SIG-M5 treated with dmso at 0.1 percent for 504 hours (cell line): Measurements from ENCODE around the gene C2orf76.

Source experiments
- DNase-seq: peaks from one replicate; lab custom pipeline; 2025; ENCODE audit not compliant: unreplicated experiment; lab: John Stamatoyannopoulos, UW

Gene C2orf76

DNA sequence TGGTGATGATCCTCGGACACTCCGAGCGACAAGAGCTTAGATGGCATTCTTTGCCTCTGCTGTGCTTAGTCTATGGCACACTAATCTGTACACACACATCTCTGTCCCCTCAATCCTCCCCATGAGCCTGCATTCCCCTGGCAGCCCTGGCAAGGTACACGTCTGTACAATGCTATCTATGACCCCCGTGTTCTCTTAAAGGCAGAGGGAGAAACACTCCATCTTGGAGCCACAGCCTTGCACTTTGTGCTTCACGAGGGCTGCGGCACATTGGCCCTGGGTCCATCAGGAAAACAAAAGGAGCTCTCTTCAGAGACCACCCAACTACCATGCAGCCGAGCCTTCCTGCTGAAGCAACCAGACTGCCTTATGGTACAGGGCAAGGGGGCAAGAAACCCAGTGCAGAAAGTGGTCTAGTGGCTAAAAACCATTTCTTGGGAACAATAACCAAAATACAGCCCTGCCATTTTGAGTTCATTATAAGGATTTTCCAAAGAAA lies 100.5 kb downstream of the C2orf76 start:
- DNase-seq: no peak

DNA sequence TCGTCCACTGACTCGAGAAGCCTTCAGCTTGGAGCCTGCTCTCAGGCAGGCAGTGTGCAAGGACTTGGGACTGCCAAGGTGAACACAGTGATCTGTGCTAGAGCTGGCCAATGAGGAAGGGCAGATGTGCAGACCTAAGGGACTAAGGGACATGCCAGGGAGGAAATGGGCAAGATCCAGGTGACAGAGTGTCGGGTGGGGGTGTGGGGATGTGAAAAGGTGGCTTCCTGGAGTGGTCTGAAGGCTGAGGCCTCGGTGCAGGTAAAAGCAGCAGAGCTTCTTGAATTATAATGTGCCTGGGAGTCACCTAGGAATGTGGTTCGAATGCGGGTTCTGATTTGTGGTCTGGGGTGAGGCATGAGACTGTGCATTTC lies 101.0 kb downstream of the C2orf76 start:
- no peak for DNase-seq

DNA sequence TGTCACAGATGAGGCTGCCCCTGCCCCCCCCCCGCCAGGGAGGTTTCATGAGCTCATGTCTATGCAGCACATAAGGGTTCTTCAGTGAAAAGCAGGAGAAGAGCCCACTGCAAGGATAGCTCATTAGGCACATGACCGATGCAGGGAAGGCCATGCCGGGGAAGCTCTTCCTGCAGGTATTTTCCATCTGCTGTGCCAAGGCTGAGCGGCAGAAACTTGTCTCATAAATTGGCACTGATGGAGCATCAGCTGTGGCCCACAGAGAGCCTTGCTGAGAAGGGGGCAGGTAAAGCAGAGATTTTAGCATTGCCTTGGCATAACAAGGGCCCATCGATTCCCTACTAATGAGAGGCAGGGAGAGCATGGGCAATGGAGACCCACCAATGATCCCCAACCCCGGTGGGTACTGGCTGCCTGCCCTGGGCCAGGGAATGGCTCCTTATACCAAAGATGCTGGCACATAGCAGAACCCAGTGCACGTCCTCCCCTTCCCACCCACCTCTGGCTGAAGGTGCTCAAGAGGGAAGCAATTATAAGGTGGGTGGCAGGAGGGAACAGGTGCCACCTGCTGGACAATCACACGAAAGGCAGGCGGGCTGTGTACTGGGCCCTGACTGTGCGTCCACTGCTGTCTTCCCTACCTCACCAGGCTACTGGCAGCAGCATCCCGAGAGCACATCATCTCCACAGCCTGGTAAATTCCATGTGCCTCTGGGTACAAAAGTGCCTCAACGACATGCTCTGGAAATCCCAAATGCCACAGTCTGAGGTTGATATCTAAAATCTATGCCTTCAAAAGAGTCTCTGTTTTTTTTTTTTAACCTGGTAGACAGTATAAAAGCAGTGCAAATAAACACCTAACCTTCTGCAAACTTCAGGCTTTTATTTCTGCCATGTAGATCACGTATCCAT lies 101.6 kb downstream of the C2orf76 start:
- DNase-seq: peak; percentile 63

DNA sequence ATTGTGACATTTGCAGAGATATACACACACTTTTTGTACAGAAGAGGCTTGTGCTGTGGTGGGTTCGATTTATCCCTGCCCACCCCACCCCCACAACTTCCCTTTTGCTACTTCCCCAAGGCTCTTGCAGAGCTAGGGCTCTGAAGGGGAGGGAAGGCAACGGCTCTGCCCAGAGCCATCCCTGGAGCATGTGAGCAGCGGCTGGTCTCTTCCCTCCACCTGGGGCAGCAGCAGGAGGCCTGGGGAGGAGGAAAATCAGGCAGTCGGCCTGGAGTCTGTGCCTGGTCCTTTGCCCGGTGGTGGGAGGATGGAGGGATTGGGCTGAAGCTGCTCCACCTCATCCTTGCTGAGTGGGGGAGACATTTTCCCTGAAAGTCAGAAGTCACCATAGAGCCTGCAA lies 103.0 kb downstream of the C2orf76 start:
- peak; percentile 62 for DNase-seq

DNA sequence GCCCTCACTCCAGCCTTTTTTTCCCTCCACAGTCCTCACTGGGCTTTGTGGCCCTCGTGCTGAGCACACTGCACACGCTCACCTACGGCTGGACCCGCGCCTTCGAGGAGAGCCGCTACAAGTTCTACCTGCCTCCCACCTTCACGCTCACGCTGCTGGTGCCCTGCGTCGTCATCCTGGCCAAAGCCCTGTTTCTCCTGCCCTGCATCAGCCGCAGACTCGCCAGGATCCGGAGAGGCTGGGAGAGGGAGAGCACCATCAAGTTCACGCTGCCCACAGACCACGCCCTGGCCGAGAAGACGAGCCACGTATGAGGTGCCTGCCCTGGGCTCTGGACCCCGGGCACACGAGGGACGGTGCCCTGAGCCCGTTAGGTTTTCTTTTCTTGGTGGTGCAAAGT lies 103.6 kb downstream of the C2orf76 start:
- no peak for DNase-seq

DNA sequence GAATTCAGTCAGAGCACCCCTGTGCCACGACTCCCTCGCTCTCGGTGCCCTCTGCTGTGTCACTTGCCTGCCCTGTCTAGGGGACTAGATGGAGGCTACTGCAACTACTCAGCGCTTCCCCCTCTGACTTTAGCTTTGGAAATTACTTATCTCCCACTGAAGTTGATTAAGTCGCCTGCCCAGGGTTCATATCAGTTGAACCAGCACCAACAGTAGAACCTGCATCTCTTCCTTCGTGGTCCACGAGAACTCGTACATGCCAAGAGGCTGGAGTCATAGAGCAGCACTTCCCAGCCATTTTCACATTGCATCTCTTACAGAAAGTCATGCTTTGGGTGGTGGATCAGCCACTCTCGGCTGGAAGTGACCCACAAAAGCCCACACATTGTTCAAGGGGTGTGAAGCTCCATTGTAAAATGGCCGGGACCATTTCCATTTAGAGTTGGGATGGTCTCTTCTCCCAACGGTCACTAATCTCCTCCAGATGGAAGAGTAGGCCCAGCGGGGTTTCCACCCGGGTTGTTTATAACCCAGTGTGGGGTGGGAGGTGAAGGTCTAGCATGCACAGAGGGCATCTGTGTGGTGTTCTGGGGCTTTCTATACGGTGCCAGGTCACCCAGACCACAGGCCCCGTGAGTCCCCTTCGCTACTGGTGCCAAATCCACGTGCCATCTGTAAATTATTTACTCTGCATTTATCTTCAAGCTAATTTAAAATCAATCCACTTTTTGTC lies 105.0 kb downstream of the C2orf76 start:
- no peak for DNase-seq

DNA sequence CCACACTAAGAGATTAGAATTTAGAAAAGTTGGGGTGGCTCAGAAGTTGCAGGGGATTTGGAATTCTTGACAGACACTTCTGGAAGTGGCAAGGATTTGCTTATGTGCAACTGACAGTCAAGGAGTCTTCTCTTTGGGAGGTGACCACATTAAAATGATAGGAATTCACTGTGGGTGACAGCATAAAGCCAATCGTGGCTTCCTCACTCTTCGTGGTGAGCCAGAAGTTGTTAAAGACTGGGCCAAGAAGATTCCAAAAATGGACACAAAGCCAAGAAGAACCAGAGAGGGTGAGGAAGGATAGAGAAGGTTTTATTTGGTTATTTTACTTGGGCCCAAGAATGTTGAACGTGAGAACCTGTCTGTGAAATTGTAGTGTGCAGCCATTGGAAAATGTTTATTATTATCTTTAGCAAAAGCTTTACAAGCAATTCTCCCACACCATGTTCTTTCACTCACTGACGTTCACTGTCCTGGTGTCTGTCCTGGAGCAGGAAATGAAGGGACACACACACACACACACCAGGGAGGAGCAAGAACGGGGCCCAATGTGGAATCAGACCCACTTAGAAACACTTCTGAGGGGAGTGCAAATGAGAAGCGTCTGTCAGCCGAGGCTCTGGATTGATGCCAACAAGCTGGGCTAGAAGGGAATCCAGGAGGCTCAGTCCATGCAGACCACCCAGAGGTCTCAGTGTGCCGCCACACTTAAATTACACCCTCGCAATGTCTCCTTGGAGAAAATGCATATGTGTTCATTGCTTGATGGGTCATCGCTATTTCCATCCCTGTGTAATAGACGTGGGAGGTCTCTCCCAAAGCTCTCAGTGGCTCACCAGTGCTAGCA lies 105.8 kb downstream of the C2orf76 start:
- DNase-seq: no peak

DNA sequence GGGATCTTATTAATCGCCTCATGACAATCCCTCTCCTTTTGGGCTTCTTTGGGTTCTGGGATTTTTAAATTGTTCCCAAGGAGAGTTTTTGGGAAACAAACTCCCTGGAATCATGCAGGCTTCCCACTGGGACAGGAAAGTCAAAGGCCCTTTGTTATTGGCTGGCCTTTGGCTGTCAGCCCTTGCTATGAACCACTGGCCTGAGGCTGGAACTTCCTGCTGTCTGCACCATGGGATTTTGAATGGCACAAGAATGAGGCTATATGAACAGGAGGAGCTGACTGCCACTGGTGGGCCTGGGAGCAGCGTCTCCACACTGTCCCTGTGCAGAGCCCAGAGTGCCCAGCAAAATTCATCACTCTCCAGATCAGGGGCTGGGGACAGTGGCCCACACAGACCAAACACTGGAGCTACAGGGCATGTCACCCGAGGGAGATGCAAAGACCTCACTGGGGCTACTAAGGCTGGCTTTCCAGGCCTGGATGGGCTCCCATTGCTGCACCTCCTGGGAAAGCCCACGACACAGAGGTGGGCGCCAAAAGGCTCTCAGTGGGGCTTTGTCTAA lies 107.3 kb downstream of the C2orf76 start:
- no peak for DNase-seq

DNA sequence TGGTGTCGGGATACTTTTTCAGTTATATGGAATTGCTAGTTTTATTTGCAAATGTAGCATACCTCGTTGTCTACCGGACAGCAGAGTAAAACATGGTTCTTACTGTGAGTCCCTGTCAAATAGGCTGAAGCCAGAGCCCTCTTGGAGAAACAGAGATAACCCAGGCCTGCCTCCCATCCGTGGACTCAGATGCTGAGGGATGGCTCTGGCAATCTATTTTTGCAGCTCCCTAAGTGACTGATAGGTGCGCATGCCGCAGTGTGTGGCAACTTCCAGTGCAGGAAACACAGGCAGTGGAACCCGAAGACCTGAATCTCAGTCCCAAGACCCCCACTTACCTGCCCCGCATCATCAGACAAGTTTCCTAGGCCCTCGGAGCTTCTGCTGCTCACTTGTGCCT lies 109.4 kb downstream of the C2orf76 start:
- no peak for DNase-seq

DNA sequence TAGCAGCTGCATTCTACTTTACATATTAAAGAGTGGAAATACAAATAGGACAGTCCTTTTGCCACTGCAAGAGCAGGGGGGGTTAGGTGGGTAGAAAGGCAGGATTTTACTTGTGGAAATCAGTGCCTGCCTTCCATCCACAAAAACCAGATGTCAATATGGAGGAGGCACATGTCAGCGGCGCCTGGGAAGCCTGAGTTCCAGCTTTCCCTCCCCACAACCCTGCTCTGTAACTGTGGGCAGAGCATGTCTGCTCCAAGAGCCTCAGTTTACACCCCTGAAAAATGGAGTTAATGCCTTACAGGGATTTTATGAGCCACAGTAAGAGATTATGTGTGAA lies 110.1 kb downstream of the C2orf76 start:
- no peak for DNase-seq

DNA sequence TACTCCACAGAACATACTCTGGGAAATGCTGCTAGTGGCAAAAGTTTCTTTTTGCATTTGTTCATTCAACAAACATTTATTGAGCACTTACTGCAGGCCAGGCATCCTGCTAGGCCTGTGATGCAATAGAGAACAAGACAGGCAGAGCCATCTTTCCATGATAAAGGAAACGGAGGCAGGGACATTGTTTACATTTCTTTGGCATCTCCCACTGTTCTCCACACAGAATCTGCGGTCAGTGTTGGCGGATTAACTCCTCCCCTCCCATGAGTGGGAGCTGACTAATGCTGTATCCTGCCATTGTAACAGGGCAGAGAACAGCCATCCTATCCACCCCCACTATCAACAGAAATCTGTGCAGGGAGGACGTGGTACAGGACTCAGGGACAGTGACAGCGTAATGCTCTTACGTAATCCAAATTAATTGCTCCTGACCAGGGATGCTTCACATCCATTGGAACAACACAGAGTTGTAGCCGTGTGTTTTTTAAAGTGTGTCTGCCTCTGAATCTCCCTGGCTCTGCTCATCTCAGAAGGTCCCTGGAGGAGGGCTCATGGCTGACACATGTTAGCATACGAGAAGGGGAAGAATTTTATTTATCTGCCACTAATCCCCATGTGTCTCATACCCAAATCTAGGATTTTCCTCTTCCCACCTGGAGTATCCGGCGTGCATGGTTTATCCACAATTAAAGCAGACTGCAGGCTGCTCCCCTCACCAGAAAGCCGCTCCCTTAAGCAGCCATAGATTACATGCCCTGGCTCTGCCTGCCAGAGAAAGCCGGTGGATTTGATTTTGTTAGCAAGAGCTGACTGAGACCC lies 110.7 kb downstream of the C2orf76 start:
- no peak for DNase-seq

DNA sequence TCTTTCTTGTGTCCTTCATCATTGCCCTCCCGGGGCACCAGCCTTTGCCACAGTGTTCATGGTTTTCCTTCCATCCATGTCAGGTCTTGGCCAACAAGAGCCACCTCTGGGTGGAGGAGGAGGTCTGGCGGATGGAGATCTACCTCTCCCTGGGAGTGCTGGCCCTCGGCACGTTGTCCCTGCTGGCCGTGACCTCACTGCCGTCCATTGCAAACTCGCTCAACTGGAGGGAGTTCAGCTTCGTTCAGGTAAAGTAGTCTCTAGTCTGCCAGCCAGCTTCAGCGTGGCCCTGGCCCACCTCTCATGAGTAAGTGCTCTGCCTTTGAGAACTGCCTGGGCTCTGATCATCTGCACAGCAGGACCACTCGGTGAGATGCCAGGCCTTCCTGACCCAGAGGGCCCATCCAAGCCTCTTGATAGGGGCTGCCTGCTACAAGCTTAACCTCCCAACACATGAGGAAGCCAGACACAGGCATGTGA lies 112.0 kb downstream of the C2orf76 start:
- no peak for DNase-seq

DNA sequence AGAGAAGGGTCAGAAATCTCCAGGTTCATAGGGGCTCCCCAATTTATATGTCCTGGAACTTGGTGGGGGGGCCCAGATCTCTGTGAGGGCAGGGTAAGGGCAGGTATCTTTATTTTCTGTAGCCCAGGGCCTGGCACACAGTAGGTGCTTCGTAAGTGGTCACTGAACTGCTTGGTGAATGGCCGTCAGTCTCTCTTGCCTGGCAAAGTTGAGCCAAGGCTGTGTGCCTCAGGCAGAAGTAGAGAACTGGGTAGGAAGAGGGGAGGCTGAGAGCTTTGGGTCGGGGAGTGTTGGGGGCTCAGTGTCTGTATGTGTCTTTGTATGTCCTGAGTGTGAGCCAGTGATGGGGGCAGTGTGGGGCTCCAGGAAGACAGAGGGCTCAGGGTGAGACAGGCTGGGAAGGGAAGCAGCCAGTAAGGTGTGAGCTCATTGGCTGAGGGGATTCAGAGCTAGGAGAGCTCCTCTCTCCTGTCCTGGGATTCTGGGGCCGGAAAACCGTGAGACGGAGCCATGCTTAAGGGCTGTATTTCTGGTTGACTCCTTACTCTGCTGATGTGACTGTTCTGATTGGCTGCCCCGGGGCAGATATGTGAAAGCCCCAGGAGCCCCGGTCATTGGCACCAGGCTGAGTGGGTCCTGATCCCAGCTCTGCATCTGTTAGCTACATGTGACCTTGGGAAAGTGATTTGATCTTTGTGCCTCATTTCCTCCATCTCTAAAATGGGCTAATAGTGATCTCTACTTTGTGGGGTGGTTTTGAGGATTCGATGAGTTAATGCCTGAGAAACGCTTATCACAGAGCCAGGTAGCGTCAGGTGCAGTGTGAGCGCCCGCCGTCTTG lies 112.7 kb downstream of the C2orf76 start:
- no peak for DNase-seq

DNA sequence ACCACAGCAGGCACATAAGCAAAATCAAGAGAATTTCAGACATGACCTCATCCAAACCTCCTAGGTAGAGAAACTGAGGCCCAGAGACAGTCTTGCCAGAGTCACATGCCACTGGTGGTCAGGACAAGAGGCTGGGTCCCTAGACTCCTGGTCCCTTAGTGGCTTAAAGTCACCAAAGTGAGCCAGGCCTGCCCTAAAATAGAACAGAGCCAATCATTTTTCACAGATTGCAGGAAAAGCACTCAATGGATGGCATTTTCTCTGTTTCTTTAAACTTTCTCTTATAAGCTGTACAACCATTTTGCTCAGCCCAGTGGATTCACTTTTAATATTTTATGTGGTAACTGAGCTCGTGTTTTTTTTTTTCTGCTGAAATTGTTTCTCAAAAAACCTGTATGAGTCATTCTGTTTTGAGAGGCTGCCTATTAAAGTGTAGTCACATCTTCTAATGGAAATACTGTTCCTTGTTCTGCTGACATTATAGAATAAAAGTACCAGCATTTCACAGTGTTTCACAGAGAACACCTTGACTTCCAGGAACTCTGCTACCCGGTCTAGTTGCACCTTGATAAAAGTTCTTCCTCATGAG lies 113.4 kb downstream of the C2orf76 start:
- DNase-seq: no peak
